Kidney epithelial cell (primary cell): ENCODE results near the gene PLAAT2. TPM values are rescaled to one million over a fixed set of nuclear protein-coding genes. Genes with fewer than 3 reads are reported as not detected.
"Not testable (repeated sequence)": the region's sequence is repeated elsewhere in the genome, so short reads cannot be mapped to it uniquely, and the experiment has no call there.

Source experiments
- DNase-seq: peaks from one replicate; pipeline ENCODE4 v3.0.0-alpha.2; 2010; ENCODE audit warnings: low read depth
- H3K27me3 ChIP-seq: 2 replicates; pipeline ENCODE4 v1.6.0; 2011; ENCODE audit warnings: low read length; ENCODE audit not compliant: control insufficient read depth, insufficient read depth
- H3K36me3 ChIP-seq: 2 replicates; pipeline ENCODE4 v1.5.1; 2011; ENCODE audit warnings: low read length; ENCODE audit not compliant: control insufficient read depth, insufficient read depth
- H3K4me3 ChIP-seq: 2 replicates; pipeline ENCODE4 v1.5.1; 2011; ENCODE audit warnings: low read depth, mild to moderate bottlenecking, control low read depth, low read length
- total RNA-seq: library from RNA; depleted of rRNA; stranded (reverse); fragments of >200 nt; gene quantifications from 2 replicates; pipeline ENCODE4 v1.2.3, GENCODE V29; 2015
- TF ChIP-seq, protein P1 (sequence below): IDR thresholded peaks from 2 replicates; pipeline ENCODE4 v1.5.1; 2011; ENCODE audit warnings: mild to moderate bottlenecking, moderate library complexity, low read length, control low read depth, inconsistent platforms; ENCODE audit not compliant: insufficient read depth, poor library complexity, severe bottlenecking

PLAAT2 gene
- total RNA-seq, 1 donor from 2014 or later: not detected

DNA sequence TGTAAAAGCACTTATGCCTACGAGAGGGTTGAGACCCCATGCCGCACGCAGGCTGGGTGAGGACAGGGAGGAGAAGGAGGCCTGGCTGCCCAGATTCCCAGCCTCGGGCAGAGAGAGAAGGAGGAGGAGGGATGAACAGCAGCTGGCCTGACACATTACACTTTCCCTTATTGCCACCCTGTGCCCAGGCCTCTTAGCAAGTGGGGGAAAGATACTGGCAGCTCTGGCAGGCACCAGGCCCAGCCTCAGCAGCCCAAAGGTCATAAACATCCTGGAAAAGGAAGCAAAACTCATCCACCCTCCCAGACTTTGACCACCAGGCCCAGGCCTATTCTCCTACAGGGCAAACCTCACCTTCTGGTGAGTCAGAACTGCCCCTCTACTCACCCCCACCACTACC lies 46.4 kb upstream of the PLAAT2 start:
- Histone ChIP-seq H3K36me3 (no peaks in the 10 kb centered on the region), H3K4me3 (no peak overlapping the region), H3K27me3 (no peaks in the 10 kb centered on the region)
- TF ChIP-seq, protein P1, sequence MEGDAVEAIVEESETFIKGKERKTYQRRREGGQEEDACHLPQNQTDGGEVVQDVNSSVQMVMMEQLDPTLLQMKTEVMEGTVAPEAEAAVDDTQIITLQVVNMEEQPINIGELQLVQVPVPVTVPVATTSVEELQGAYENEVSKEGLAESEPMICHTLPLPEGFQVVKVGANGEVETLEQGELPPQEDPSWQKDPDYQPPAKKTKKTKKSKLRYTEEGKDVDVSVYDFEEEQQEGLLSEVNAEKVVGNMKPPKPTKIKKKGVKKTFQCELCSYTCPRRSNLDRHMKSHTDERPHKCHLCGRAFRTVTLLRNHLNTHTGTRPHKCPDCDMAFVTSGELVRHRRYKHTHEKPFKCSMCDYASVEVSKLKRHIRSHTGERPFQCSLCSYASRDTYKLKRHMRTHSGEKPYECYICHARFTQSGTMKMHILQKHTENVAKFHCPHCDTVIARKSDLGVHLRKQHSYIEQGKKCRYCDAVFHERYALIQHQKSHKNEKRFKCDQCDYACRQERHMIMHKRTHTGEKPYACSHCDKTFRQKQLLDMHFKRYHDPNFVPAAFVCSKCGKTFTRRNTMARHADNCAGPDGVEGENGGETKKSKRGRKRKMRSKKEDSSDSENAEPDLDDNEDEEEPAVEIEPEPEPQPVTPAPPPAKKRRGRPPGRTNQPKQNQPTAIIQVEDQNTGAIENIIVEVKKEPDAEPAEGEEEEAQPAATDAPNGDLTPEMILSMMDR: no peak
- DNase-seq: no peak

DNA sequence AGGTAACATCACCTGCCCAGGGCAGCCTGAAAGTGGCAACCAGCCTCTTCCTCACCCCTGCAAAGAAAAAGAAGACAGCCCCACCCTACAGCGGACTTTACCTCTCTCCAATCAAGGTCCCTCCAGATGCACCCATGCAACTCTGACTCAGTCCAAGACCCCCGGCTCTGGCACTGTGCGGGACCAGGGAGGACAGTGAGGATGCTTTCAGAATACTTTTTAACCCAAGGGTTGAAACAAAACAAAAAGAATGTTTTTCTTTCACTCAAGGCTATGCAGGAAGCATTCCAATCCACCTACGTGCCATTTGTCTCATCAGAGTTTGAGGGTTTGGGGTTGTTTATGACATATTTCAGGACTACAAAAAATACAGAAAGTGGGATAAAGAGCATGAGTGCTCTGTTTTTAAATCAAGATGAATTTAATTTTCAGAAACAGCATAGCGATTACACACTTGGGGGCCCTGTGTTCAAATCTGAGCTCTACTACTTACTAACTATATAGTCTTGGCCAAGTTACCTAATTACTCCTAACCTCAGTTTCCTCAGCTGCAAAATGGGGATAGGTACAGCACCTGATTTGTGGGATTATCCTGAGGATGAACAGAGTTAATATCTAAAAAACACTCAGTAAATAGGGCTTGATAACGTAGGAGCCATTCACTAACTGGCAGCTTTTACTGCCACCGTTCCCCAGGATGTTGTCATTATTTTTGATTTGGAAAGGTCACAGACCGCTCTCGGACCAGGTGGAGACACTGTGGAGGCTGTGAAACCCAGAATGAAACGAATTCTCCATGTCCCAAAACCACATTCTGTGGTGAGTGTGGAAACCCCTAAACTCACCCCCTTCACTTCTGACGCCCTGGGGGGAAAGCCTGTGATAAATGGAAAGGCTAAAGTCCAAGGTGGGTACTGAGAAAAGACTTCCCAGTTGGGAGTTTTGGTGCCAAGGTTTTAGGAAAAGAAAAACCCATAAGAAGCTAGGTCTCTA lies 45.5 kb upstream of the PLAAT2 start:
- Histone ChIP-seq H3K4me3 (no peak overlapping the region), H3K27me3 (no peaks in the 10 kb centered on the region), H3K36me3 (no peaks in the 10 kb centered on the region)
- TF ChIP-seq, protein P1: no peak
- peak; percentile 72 for DNase-seq

DNA sequence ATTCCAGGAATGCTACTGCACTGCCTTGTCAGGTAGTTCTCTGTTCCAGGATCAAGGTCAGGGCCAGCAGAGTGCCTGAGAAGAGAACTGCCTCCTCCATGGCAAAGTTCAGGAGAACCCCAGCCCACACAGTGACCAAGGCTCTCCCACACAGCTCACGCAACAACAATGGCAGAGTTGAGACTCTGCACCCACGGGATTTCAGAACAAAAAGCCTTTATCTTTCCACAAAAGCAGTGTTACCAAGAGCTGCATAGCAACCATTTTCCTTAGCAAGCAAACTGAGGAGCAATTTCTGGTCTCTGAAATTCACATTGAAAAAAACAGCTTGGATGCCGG lies 40.0 kb upstream of the PLAAT2 start:
- Histone ChIP-seq H3K36me3 (no peaks in the 10 kb centered on the region), H3K27me3 (no peaks in the 10 kb centered on the region), H3K4me3 (no peak overlapping the region)
- no peak for DNase-seq
- TF ChIP-seq, protein P1: no peak

DNA sequence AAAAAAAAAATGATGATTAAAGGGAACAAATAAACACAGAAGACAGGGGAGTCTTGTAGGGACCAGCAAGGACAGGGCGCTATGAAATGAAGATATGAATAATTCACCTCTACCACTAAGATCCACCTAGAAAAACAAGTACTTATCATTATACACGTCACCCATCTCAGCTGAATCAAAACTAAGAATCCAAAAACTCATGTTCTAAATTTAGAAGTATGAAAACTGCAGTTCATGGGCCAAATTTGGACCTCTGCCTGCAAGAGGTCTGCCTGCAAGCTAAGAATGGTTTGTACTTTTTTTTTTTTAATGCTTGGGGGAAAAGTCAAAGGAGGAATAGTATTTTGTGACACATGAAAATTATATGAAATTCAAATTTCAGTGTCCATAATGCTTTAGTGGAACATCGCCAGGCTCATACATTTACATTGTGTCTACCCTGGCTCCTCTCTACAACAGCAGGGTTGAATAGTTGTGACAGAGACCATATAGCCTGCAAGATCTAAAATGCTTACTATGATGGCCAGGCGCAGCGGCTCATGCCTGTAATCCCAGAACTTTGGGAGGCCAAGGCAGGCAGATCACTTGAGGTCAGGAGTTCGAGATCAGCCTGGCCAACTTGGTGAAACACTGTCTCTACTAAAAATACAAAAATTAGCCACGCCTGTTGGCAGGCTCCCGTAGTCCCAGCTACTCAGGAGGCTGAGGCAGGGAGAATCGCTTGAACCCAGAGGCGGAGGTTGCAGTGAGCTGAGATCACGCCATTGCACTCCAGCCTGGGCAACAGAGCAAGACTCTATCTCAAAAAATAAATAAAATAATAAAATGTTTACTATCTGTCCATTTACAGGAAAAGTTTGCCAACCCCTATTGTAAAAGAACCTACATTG lies 39.4 kb upstream of the PLAAT2 start:
- not testable (repeated sequence) for H3K4me3 ChIP-seq, DNase-seq, H3K27me3 ChIP-seq, H3K36me3 ChIP-seq

DNA sequence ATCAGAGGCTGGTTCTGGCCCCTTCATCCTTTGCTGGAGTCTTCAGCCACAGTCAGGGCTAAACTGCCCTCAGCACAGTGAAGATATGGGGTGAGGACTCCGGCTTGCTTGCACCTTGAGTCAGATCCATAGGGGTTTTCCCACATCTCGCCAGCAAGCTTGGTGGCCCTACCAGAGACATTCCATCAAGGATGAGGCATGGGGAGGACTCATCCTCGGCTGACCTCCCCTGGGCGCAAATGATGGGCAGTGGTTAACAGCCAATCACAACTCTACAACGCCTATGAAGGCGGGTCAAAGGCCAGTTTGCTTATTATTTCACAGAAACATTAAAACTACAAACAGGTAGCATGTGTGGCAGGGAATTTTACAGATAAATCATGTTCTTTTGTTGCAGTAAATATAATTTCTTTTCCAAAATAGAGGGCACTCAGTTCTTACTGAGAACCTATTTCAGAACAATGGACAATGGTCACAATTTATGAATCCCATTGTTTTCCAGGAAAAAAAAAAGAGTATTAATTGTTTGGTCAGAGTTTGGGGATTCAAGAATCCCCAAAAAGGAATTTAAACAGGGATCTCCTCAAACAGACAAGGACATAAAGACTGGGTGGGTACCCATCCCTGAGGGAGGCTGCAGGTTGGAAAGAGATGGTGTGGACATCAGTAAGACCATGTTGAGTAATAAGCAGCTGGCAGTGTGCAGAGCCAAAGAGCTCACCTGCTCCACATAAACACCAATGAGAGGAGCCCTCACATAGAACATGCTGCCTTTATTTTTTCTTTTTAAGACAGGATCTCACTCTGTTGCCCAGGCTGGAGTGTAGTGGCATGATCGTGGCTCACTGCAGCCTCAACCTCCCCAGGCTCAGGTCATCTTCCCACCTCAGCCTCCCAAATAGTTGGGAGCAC lies 36.3 kb upstream of the PLAAT2 start:
- Histone ChIP-seq H3K27me3 (no peaks in the 10 kb centered on the region), H3K4me3 (no peak overlapping the region), H3K36me3 (peaks cover 2% of the 10 kb centered on the region)
- TF ChIP-seq, protein P1: no peak
- DNase-seq: peak; percentile 89

DNA sequence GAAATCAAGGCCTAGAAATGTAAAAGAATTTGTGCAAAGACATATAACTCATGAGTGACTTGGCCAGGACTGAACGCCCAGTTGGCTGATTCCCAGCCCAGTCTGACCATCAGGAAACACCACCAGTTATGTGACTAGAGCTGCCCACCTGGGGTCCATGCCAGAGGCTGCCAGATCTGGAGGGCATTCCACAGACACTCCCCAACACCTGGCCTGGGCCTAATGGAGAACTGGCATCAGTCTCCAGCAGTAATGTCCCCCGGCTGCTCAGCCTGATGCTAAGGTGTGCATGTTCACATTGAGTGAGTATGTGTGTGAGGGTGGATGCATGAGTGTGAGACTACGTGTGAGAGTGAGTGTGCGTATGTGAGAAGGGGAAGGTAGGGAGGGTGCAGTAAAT lies 35.4 kb upstream of the PLAAT2 start:
- H3K4me3 ChIP-seq: no peak overlapping the region
- H3K27me3 ChIP-seq: no peaks in the 10 kb centered on the region
- peaks cover 2% of the 10 kb centered on the region for H3K36me3 ChIP-seq
- no peak for DNase-seq
- TF ChIP-seq, protein P1: no peak
